Measurements from ENCODE around the gene BBX. TPM values are rescaled to one million over a fixed set of nuclear protein-coding genes. Genes with fewer than 3 reads are reported as not detected.
"Not testable (repeated sequence)": the region's sequence is repeated elsewhere in the genome, so short reads cannot be mapped to it uniquely, and the experiment has no call there.

BBX gene
- total and polyA plus RNA-seq, 2 of the 4 experiments (the other 2 are of a cell fraction) = 13.6 to 107 TPM

GRCh38 chr3:107691984-107692383 is 169.2 kb downstream of the BBX start:
- intact Hi-C loops (cut with micrococcal nuclease) = loop anchor here (2.0 kb wide), 1 partner anchor 155 kb away; no protein-coding TSS in a partner anchor
- H2BK15ac ChIP-seq (ENCODE audit: low read depth, low read length); in situ Hi-C loops (cut with MboI; ENCODE audit: low sequenced_read_pairs); H3K4me1 ChIP-seq (ENCODE audit: control insufficient read depth, insufficient read depth, low read length); CTCF ChIA-PET; H2BK120ac ChIP-seq (ENCODE audit: low read depth, low read length); H3K4me3 ChIP-seq (ENCODE audit: insufficient read depth, low read depth, low read length); H4K5ac ChIP-seq (ENCODE audit: low read depth, low read length); H3K27me3 ChIP-seq (ENCODE audit: control insufficient read depth, insufficient read depth, low read length); H2BK5ac ChIP-seq (ENCODE audit: low read depth, low read length, poor library complexity, severe bottlenecking); dilution Hi-C loops (cut with HindIII; ENCODE audit: low sequenced_read_pairs, unreplicated experiment); DNase-seq; ATAC-seq (ENCODE audit: low read depth); H4K91ac ChIP-seq (ENCODE audit: insufficient read depth, low read depth, low read length); H3K4me2 ChIP-seq (ENCODE audit: low read depth, low read length); H3K9ac ChIP-seq (ENCODE audit: low read depth, low read length); H3K23ac ChIP-seq (ENCODE audit: low read depth, low read length); H3K18ac ChIP-seq (ENCODE audit: low read depth, low read length); H3K9me1 ChIP-seq (ENCODE audit: insufficient read depth, low read length); H3K56ac ChIP-seq (ENCODE audit: extremely low read depth, insufficient read depth, low read length); H3K36me3 ChIP-seq (ENCODE audit: control insufficient read depth, insufficient read depth, low read length); H2AK9ac ChIP-seq (replicated peaks; ENCODE audit: low read depth, low read length, poor library complexity); H3K9me3 ChIP-seq (ENCODE audit: control insufficient read depth, insufficient read depth, low read length); H3K4ac ChIP-seq (ENCODE audit: low read depth, low read length); H2AK5ac ChIP-seq (ENCODE audit: low read depth, low read length); H3K79me1 ChIP-seq (ENCODE audit: low read depth in 1 of 2, low read length in 2 of 2); H2BK20ac ChIP-seq (ENCODE audit: low read depth, low read length); H3K14ac ChIP-seq (replicated peaks; ENCODE audit: low read depth, low read length); H4K20me1 ChIP-seq (ENCODE audit: insufficient read depth, low read length); H3K27ac ChIP-seq (ENCODE audit: insufficient read depth, low read length); H2AFZ ChIP-seq (replicated peaks; ENCODE audit: low read length, poor library complexity); POLR2A ChIA-PET (ENCODE audit: unreplicated experiment); H4K8ac ChIP-seq (ENCODE audit: low read depth in 2 of 2, low read length in 2 of 2); BruUV-seq (replicated peaks): not testable (repeated sequence)
- WGBS, 2 experiments (ENCODE audit: extremely low coverage in 2 of 2, insufficient read length in 1 of 2) = no CpG with 5 or more reads among the region's 5 CpGs

DNA sequence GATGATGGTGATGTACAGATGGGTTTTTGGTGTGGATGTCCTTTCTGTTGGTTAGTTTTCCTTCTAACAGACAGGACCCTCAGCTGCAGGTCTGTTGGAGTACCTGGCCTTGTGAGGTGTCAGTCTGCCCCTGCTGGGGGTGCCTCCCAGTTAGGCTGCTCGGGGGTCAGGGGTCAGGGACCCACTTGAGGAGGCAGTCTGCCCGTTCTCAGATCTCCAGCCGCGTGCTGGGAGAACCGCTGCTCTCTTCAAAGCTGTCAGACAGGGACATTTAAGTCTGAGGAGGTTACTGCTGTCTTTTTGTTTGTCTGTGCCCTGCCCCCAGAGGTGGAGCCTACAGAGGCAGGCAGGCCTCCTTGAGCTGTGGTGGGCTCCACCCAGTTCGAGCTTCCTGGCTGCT is 174.6 kb downstream of the BBX start:
- in situ Hi-C loops (cut with MboI; ENCODE audit: low sequenced_read_pairs); H2AK5ac ChIP-seq (ENCODE audit: low read depth, low read length); intact Hi-C loops (cut with micrococcal nuclease); H2AFZ ChIP-seq (replicated peaks; ENCODE audit: low read length, poor library complexity); H3K9ac ChIP-seq (ENCODE audit: low read depth, low read length); H3K4me2 ChIP-seq (ENCODE audit: low read depth, low read length); H4K91ac ChIP-seq (ENCODE audit: insufficient read depth, low read depth, low read length); H3K79me1 ChIP-seq (ENCODE audit: low read depth in 1 of 2, low read length in 2 of 2); H2BK120ac ChIP-seq (ENCODE audit: low read depth, low read length); H3K18ac ChIP-seq (ENCODE audit: low read depth, low read length); H4K8ac ChIP-seq (ENCODE audit: low read depth in 2 of 2, low read length in 2 of 2); BruUV-seq (replicated peaks); H3K27ac ChIP-seq (ENCODE audit: insufficient read depth, low read length); H3K9me3 ChIP-seq (ENCODE audit: control insufficient read depth, insufficient read depth, low read length); H3K23ac ChIP-seq (ENCODE audit: low read depth, low read length); dilution Hi-C loops (cut with HindIII; ENCODE audit: low sequenced_read_pairs, unreplicated experiment); H2BK15ac ChIP-seq (ENCODE audit: low read depth, low read length); H3K14ac ChIP-seq (replicated peaks; ENCODE audit: low read depth, low read length); POLR2A ChIA-PET (ENCODE audit: unreplicated experiment); H2BK5ac ChIP-seq (ENCODE audit: low read depth, low read length, poor library complexity, severe bottlenecking); H3K4me3 ChIP-seq (ENCODE audit: insufficient read depth, low read depth, low read length); DNase-seq; CTCF ChIA-PET; H3K4ac ChIP-seq (ENCODE audit: low read depth, low read length); H3K56ac ChIP-seq (ENCODE audit: extremely low read depth, insufficient read depth, low read length); H3K9me1 ChIP-seq (ENCODE audit: insufficient read depth, low read length); ATAC-seq (ENCODE audit: low read depth); H2AK9ac ChIP-seq (replicated peaks; ENCODE audit: low read depth, low read length, poor library complexity); H4K5ac ChIP-seq (ENCODE audit: low read depth, low read length); H4K20me1 ChIP-seq (ENCODE audit: insufficient read depth, low read length); H2BK20ac ChIP-seq (ENCODE audit: low read depth, low read length); H3K4me1 ChIP-seq (ENCODE audit: control insufficient read depth, insufficient read depth, low read length); H3K36me3 ChIP-seq (ENCODE audit: control insufficient read depth, insufficient read depth, low read length); H3K27me3 ChIP-seq (ENCODE audit: control insufficient read depth, insufficient read depth, low read length): not testable (repeated sequence)
- WGBS, 2 experiments (ENCODE audit: extremely low coverage in 2 of 2, insufficient read length in 1 of 2) = no CpG with 5 or more reads among the region's 6 CpGs

Data from IMR-90 (cell line).